ENCODE results near the gene PTGES3L.

PTGES3L gene

DNA sequence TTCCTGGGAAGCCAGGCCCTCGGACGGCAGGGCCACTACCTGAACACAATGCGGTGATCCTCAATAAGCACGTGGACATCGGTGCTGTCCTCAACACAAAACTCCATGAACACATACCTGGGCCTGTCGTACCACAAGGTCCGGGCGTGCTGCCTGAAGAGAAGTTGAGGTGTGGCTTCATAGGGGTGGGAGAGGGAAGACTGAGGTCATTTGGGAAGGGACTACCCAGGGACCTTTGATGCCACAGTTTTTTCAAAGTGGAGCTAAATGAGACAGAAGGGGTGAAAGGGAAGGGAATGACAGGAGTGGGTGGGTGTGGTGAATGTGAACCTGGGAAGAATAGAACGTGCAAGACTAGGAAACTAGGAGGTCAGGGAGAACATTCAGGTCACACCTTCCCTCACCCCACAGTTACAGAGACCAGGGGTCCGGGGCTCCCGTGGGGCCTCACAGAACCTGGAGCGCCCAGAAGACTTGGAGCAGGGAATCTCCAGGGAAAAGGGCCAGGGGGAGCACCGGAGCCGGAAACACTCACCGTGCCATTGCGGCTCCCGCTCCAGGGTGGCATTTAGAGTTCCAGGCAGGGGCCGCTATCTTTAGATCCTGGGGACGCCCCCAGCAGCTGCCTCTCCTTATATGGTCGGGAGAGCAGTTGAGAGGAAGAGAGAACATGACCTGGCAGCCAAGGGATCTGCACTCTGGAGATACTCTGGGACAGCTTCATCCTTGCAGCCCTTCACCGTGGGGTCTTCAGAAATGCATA, at the start of gene PTGES3L:
Gene PTGES3L (minus strand): TSS at position 570 of the 763 bp plus-strand sequence. CDS start 27 bp downstream, at position 543.
- DNase-seq (ENCODE audit: low read depth in 2 of 2), result peak; percentile 22 to 38

GRCh38 chr17:43028221-43028861, 48.5 kb upstream of the PTGES3L start:
- no peak for DNase-seq (ENCODE audit: low read depth in 2 of 2)

DNA sequence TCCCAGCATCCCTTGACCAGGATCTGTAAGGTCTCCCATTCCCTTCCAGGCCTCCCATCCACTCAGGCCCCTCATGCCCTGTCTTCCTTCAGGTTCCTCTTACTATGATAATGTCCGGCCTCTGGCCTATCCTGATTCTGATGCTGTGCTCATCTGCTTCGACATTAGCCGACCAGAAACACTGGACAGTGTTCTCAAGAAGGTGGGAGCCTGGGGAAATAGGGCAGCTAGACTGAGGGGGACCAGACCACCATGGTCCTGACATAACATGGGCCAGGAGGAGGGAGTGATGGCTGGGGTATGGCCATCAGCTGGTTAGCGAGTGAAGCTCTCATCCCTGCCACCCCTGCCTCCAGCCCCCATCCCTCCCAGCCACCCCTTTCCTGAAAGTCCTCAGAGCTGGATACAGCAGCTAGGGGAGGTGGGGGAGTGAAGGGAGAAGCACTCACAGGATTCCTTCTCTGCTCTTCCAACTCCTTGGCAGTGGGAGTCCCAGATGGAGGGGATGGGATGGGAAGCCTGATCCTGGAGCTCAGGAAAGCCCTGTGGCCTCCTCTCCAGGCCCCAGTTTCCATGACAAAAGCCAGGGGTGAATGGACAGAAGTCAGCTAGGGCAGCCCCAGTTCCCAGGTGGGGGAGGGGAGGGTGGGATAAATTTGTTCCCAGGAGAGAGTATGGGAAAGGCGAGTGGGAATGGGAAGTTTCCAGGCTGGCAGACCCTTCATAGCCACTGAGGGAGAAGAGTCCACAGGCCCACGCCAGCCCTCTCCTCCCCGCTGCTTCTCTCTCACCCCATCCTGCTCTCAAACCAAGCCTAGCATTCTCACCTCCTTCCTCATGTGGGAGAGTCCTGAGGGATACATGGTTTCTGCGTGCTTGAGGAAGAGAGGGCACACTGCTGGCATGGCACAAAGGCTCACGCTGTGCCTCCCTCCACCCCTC, 47.5 kb upstream of the PTGES3L start:
- no peak for DNase-seq (ENCODE audit: low read depth in 2 of 2)

GRCh38 chr17:43026595-43026994, 46.7 kb upstream of the PTGES3L start:
- DNase-seq (ENCODE audit: low read depth in 2 of 2), result no peak

- no peak for DNase-seq (ENCODE audit: low read depth in 2 of 2)
Observed at GRCh38 chr17:43025766-43026537, 46.1 kb upstream of the PTGES3L start.

GRCh38 chr17:43025290-43025657, 45.4 kb upstream of the PTGES3L start:
- no peak for DNase-seq (ENCODE audit: low read depth in 2 of 2)

DNA sequence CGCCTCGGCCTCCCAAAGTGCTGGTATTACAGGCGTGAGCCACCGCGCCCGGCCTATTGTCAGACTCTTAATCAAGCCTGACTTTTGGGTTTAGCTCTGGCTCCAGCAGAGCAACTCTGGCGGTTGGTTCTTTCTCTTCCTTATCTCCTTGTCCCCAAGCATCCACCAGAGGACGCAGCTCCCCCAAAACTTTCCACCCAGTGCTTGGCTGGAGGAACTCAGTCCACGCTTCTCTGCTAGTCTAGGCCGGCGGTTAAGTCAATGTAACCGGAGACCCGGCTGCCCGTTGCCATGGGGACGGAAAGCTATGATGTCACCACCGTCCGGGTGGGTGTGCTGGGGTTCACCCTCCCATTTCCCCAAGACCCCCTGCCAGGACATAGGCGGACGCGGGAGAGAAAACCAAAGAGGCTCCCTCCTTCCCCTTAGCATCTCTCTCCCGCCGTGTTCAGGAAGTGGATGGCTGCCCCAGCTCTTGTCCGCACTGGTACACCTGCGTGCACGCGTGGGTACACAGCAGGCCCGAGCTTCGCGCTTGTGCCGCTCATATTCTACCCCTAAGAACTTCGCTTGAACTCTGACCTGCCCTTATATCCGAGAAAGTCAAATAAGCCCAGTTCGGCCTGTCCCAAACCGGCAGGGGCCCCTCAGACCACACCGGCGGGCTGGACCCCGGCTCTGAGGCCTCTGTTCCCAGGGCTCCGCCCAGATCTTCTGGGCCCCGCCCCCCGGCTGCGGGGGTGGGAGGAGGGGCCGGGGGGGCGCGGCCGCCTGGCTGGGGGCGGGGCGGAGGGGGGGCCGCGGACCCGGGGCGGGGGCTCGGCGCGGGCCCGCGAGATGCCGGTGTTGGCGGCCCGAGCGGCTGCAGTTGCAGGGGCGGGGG, 44.8 kb upstream of the PTGES3L start, which contains the start of gene RND2:
Gene RND2 (plus strand): TSS at position 825 of the 883 bp plus-strand sequence. CDS start 117 bp downstream, outside the sequence.
- peak; percentile 63 to 76 for DNase-seq (ENCODE audit: low read depth in 2 of 2)

- peak; percentile 48 to 54 for DNase-seq (ENCODE audit: low read depth in 2 of 2)
Observed at GRCh38 chr17:43021741-43022512, 42.0 kb upstream of the PTGES3L start, which contains the start of gene VAT1. Gene VAT1, minus strand, starts transcription at chr17:43022385. Its CDS starts 63 bp downstream, at chr17:43022322.

DNA sequence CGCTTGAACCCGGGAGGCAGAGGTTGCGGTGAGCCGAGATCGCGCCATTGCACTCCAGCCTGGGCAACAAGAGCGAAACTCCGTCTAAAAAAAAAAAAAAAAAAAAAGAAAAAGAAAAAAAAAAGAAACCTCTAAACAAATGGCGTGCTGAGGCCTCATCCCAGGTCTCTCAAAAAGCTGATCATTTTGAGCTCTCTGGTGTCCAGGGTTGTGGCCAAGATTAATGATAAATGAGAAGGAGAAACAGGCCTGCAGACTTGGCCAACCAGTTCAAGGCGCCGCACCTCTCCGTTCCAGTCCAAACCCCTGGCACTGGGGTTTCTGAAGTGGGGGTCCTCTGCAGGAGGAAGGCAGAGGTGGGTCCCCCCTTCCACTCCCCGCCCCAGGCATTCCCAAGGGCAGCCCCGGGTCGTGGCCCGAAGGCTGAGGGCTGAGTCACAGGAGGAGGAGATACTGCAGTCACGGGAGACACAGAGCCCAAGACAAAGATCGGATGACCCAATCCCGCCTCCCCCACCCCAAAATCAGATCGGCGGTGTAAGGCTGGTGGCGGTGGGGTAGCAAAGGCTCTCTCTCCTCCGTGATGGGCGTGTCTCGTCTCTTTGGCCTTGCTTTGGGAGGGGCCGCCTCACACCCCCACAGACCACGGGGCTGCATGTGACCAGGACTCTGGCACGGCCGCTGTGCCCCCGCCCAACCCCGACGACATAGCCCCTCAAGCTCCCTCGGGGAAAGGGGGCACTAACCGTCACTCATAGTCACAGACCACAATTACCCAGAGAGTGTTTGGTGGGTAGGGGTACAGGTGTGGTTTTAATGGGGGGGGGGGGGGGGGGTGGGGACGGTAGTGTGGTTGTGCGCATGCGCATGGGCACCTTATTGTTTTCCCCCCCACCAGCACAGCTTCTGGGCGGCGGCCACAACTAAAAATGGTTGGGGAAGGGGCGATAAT, 41.2 kb upstream of the PTGES3L start:
- DNase-seq (ENCODE audit: low read depth in 2 of 2), result no peak

- no peak for DNase-seq (ENCODE audit: low read depth in 2 of 2)
Observed at GRCh38 chr17:43020030-43020621, 40.2 kb upstream of the PTGES3L start.

GRCh38 chr17:43019418-43019817, 39.5 kb upstream of the PTGES3L start:
- DNase-seq (ENCODE audit: low read depth in 2 of 2), result no peak

DNA sequence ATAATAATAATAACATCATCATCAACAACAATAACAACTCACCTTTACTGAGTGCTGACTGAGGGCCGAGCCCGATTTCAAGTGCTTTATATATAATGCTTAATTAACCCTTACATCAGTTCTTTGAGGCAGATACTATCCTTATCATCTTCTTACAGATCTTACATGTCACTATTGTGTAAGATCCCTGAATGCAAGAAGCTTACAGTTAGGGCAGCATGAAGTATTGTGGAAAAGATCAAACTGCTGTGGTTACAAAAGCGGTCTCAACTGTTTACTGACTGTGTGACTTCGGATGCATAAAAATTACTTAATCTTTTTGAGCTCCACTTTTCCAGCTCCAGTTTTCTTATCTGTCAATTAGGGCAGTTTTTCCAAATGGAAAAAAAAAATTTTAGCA, 39.1 kb upstream of the PTGES3L start:
- DNase-seq (ENCODE audit: low read depth in 2 of 2), result no peak

DNA sequence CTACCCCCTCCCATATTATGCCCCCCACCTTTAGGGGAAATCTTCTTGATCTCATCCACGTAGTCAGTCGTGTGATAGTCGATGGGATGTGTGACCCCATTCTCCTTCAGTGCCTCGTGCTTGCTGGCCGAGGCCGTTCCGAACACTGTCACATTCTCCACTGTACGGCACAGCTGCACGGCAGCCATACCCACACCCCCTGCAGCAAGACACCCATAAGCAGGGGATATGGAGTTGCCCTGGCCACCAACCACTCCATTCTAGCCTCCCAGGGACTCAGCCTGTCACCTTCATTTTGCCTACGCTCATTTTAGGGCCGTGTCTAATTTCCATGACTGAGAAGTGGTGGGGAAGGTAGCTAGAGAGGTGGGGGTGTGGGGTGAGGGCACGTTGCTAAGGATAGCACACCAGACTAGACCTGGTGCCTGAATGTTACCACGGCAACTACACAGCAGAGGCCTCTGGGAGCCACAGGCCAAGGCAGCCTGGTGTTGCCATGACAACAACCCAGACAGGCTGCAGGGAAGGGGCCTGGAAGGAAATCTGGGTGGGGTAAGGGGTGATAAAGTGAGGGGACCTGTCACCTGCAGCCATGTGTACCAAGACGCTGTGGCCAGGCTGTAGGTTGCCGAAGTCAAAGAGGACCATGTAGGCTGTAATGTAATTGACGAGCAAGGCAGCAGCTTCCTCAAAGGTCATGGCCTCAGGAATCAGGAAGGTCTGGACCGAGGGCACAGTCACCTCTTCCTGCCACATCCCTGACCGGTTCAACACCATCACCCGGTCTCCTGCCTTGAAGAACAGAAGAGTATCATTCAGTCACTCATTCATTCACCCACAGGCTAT, 38.4 kb upstream of the PTGES3L start:
- DNase-seq (ENCODE audit: low read depth in 2 of 2), result no peak

DNA sequence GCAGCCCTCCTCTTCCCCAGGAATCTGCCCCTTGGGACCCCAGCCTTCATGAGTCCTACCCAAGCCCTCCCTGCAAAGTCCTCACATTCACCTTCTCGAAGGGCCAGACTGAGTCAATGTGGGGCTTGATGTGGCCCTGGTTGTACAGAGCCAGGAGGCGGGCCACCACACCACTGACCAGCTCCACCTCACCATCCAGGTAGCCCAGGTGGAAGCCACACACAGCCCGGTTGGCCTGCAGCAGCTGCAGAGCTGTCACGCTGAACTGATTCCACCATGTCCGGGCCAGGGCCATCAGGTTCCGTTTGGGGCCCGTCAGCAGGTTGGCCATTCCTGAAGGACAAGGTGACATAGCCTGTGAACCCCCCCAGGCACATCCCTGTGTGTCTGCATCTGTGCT, 36.3 kb upstream of the PTGES3L start:
- no peak for DNase-seq (ENCODE audit: low read depth in 2 of 2)

DNA sequence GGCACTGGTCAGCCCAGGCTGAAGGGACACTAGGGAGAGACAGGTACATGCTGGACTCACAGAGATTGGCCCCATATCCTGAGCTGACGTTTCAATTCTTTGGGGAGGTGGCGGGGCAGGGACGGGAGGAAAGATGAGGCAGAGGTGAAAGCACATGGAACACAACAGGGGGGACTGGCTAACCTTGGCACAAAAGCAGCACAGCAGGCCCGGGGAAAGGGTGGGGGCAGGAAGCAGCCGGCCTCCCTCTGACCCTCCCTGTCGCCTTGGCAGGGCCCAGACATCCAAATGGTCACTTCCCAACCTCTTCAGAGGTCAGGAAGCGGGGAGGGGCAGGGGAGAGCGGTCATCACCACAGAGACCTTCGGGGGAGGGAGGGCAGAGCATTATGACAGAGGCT, 35.7 kb upstream of the PTGES3L start:
- no peak for DNase-seq (ENCODE audit: low read depth in 2 of 2)

GRCh38 chr17:43014649-43015542, 35.0 kb upstream of the PTGES3L start:
- no peak for DNase-seq (ENCODE audit: low read depth in 2 of 2)
